ENCODE results near the gene GTPBP3. TPM values are rescaled to one million over a fixed set of nuclear protein-coding genes. Genes with fewer than 3 reads are reported as not detected.

GTPBP3 gene
- total and polyA plus RNA-seq, 5 experiments from 2014 or later = 6.6 to 55.6 (median 13.6) TPM

GRCh38 chr19:17330262-17331044 lies 6.9 kb upstream of the GTPBP3 start:
- Mint-ChIP-seq H3K27me3 (no peaks in the 10 kb centered on the region), H3K4me1 (peaks cover 11 to 44% (median 30%) of the 10 kb centered on the region in 4 donors), H3K36me3 (no peaks in the 10 kb centered on the region), H3K27ac (peak overlapping the region in 4 of 10 donors; percentile 60 to 74 (median 70)), H3K9me3 (no peaks in the 10 kb centered on the region), H3K4me3 (peak overlapping the region in 9 of 10 donors; percentile 37 to 81 (median 58))
- ATAC-seq (no peak), DNase-seq (no peak)
- POLR2A ChIA-PET = interaction anchor here (0.7 to 2.3 kb wide), 5 partner anchors 10 to 38 kb away, joined by 3 to 12 read pairs (median 3); partner anchors contain the start of genes ABHD8 and DDA1

DNA sequence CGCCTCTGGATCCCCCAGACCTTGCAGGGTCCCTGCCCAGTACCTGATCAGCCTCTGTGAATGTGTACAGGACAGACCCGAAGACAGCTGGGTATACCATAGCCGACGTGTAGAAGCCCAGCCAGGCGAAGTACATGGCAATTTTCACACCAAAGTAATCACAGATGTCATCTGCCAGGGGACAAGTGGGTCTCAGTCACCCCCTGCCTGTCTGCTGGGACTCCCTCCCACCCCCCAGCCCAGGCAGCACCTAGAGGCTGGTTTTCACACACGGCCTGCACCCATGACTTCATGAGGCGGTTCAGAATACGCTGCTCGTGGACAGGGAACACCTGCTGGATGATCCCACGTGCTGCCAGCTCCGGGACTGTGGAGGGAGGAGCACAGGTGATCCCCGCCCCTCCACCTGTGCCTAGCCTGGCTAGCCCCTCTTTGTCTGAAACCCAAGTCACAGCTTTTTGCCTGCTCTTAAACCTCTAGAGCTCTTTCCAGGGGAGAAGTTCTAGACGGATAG lies 6.3 kb upstream of the GTPBP3 start:
- ATAC-seq (no peak), DNase-seq (no peak)
- Mint-ChIP-seq H3K36me3 (no peaks in the 10 kb centered on the region), H3K4me1 (peaks cover 11 to 50% (median 32%) of the 10 kb centered on the region in 4 donors), H3K9me3 (no peaks in the 10 kb centered on the region), H3K27me3 (no peaks in the 10 kb centered on the region), H3K4me3 (peak overlapping the region in 4 of 10 donors; percentile 37 to 78 (median 68)), H3K27ac (peak overlapping the region in 2 of 10 donors; percentile 22 to 60)
- POLR2A ChIA-PET = interaction anchor here (1.3 kb wide), 1 partner anchor 37 kb away, joined by 3 read pairs; no protein-coding TSS in a partner anchor

DNA sequence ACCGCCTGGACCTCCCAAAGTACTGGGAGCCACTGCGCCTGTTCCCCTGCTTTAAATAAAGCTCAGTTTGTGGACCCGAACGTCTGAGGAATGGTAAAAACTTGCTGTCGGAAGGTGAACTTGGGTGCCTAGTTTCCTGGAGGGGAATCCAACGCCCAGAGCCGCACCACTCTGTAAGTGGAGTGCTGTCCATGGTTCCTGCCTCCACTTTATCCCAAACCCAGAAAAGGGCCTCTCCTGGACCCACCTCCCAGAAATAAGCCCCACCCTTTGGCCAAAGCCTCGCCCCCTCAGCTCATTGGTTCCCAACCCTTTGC lies 5.0 kb upstream of the GTPBP3 start:
- Mint-ChIP-seq H3K27ac (peak overlapping the region in 1 of 10 donors; percentile 37), H3K9me3 (no peaks in the 10 kb centered on the region), H3K36me3 (no peaks in the 10 kb centered on the region), H3K27me3 (no peaks in the 10 kb centered on the region), H3K4me3 (peak overlapping the region in 5 of 10 donors; percentile 10 to 70 (median 19)), H3K4me1 (peaks cover 14 to 54% (median 41%) of the 10 kb centered on the region in 4 donors)
- POLR2A ChIA-PET = interaction anchor here (1.2 to 4.6 kb wide), 3 partner anchors 11 to 27 kb away, joined by 3 to 36 read pairs (median 4); partner anchors contain the start of genes DDA1 and MRPL34
- ATAC-seq = no peak
- DNase-seq = no peak

- POLR2A ChIA-PET = interaction anchor here (0.6 to 4.6 kb wide), 10 partner anchors 8 to 107 kb away, joined by 3 to 36 read pairs (median 4); partner anchors contain the start of genes BABAM1, DDA1, MRPL34 and OCEL1
- peak overlapping the region in 8 of 10 donors; percentile 31 to 70 (median 62) for H3K4me3 Mint-ChIP-seq
Observed at GRCh38 chr19:17332677-17333581, 4.4 kb upstream of the GTPBP3 start.

DNA sequence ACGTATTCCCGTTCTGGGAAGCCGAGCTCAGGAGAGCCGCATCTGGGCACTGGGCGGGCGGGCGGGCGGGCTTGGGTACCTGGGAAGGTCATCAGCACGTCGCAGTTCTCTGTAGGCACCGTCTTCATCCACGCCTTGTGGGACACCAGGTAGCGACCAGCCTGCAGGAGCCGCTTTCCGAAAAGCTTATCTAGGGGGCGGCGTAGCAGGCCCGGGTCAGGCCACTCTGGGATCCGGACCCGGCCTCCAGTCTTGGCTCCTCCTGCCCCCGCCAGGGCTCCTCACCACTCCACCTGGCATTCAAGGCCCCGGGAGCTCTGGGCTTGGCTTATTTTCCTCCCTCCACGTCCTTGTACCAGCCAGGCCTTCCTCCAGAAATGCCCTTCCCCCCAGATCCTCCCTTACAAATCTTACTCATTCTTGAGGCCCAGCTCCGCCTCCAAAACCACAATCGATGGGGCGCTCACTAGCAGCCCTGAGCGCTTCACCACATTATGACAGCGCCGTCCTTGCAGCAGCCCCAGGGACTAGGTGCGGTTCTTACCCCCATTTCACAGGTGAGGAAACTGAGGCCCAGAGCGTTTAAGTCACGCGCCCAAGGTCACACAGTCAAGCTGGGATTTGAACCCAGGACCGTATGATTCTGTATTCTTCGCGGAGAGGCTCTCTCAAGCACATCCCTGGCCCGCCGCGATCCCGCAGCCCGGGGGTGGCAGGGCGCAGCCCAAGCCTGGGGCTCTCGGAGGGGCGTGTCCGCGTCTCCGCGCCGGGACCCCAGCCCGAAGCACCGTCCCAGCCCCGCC lies 3.5 kb upstream of the GTPBP3 start:
- POLR2A ChIA-PET = interaction anchor here (0.6 to 4.6 kb wide), 12 partner anchors 9 to 107 kb away, joined by 3 to 36 read pairs (median 4); partner anchors contain the start of genes ABHD8, BABAM1, DDA1 and MRPL34
- no peaks in the 10 kb centered on the region for H3K27me3 Mint-ChIP-seq
- H3K36me3 Mint-ChIP-seq = no peaks in the 10 kb centered on the region
- H3K4me1 Mint-ChIP-seq = peaks cover 14 to 63% (median 50%) of the 10 kb centered on the region in 4 donors
- H3K27ac Mint-ChIP-seq = peak overlapping the region in 9 of 10 donors; percentile 39 to 93 (median 77)
- H3K9me3 Mint-ChIP-seq = no peaks in the 10 kb centered on the region
- ATAC-seq (peak; percentile 9 to 10), DNase-seq (peak in 9 of 10 donors; percentile 36 to 79 (median 57))
- H3K4me3 Mint-ChIP-seq = peak overlapping the region; percentile 78 to 91 (median 87)

More at GRCh38 chr19:17332677-17333581, 4.4 kb upstream of the GTPBP3 start:
- H3K27me3 Mint-ChIP-seq = no peaks in the 10 kb centered on the region
- H3K36me3 Mint-ChIP-seq = no peaks in the 10 kb centered on the region
- peaks cover 14 to 55% (median 46%) of the 10 kb centered on the region in 4 donors for H3K4me1 Mint-ChIP-seq
- H3K27ac Mint-ChIP-seq = peak overlapping the region in 3 of 10 donors; percentile 3 to 72 (median 6)
- no peaks in the 10 kb centered on the region for H3K9me3 Mint-ChIP-seq
- DNase-seq (peak in 4 of 10 donors; percentile 24 to 40 (median 30)), ATAC-seq (no peak)

DNA sequence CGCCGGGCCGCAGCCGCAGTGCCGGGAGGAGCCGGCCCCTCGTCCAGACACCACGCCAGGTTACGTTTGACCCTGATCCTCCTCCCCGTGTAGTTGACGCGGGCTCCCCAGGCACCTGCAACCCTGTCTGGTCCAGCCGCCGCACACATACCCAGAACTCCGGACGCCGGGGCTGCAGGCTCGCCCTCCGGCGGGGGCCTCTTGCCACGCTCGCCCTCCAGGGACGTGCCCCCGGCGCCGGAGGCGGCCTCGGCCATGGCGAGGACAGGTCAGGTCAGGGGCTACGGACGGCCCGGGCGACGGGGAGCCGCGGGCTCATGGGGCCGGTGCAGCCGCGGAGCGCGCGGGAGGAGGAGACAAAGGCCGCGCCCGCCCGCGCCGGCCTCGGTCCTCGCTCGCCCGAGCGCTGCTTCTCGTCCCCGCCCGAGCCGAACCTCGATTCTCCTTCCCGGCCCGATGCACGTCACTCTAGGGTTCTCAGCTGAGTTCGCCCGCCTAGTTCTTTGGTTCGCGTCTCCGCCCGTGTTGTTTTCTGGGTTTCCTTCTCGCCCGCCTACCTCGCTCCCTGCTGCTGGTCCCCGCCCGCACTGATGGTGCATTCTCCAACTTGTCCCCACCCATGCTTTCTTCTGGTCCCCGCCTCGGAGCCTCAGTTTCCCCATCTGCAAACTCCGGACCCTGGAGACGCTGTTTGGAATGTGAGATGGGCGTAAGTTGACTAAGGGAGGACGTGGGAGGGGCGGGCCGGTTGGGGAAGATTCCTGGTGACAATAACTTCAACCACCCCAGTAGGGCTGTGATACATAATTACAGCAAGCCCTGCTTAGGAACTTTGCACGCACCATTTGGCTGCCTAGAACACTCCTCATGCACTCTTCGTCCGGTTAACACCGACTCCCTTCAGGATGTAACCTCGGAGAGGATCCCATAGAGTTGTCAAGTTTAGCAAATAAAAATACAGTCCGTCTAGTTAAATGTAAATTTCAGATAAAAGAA lies 2.6 kb upstream of the GTPBP3 start, which contains the start of gene ANO8:
Gene ANO8, minus strand, starts transcription at position 442 of the 996 bp plus-strand sequence. Its CDS starts 185 bp downstream, at position 257.
- POLR2A ChIA-PET = interaction anchor here (0.6 to 4.6 kb wide), 13 partner anchors 10 to 505 kb away, joined by 3 to 36 read pairs (median 4); partner anchors contain the start of genes ABHD8, BABAM1, DDA1 and MRPL34
- Mint-ChIP-seq H3K36me3 (peaks cover 0 to 2% (median 0%) of the 10 kb centered on the region in 3 donors), H3K4me3 (peak within 1 kb of the TSS; percentile 80 to 96 (median 90)), H3K27ac (peak within 1 kb of the TSS; percentile 76 to 96 (median 86)), H3K4me1 (peaks cover 14 to 62% (median 50%) of the 10 kb centered on the region in 4 donors), H3K9me3 (no peaks in the 10 kb centered on the region), H3K27me3 (no peaks in the 10 kb centered on the region)
- DNase-seq (peak; percentile 88 to 97 (median 95)), ATAC-seq (peak; percentile 61 to 63)

DNA sequence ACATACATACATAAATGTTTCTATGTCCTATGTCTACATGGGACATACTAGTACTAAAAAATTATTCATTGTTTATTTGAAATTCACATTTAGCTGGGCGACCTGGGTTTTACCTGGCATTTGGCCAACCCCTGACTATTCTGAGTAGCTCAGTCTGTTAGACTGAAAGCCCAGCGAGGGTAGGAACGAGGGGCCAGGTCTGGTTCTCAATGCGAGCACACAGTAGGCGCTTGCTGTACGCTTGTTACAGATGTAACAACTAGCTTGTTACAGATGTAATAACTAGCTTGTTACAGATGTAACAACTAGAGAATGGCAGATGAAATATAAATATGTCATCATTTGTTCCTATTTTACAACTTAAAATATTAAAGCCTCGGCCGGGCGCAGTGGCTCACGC lies 1.8 kb upstream of the GTPBP3 start:
- Mint-ChIP-seq H3K4me3 (peak overlapping the region; percentile 72 to 96 (median 90)), H3K36me3 (peaks cover 0 to 2% (median 0%) of the 10 kb centered on the region in 3 donors), H3K9me3 (no peaks in the 10 kb centered on the region), H3K27me3 (no peaks in the 10 kb centered on the region), H3K27ac (peak overlapping the region in 3 of 10 donors; percentile 77 to 85 (median 79)), H3K4me1 (peaks cover 12 to 59% (median 46%) of the 10 kb centered on the region in 4 donors)
- DNase-seq (no peak), ATAC-seq (no peak)
- POLR2A ChIA-PET = interaction anchor here (0.7 to 4.6 kb wide), 9 partner anchors 8 to 1088 kb away, joined by 3 to 36 read pairs (median 5); partner anchors contain the start of genes ABHD8, DDA1 and MVB12A

DNA sequence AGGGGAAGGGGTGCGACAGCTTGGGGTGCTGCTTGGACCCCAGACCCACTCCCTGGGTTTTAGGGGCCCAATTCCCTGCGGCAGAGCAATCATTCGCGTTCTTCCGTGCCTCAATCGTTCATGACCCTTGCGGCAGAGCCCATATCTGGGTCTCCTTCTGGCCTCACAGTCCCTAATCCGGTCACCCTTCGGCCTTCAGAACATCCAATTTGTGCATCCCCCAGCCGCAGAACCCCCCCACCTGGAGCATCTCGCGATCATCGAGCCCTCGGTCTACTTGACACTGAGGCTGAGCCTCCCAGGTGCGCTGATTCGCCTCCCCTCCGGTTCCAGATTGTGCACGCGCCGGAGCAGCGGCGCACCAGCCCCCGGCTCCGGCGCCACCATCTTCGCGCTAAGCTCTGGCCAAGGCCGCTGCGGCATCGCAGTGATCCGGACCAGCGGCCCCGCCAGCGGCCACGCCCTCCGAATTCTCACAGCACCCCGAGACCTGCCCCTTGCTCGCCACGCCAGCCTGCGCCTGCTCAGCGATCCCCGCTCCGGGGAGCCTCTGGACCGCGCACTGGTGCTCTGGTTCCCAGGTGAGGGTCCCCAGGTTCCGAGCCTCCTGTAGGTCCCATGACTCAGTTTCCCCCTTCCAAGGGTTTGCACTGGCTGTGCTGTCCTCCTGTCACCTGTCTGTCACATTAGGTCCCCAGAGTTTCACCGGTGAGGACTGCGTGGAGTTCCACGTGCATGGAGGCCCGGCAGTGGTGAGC lies 501 bp downstream of the GTPBP3 start:
- peak; percentile 4 to 24 for ATAC-seq
- H3K36me3 Mint-ChIP-seq = peaks cover 0 to 11% (median 0%) of the 10 kb centered on the region in 3 donors
- peak overlapping the region; percentile 88 to 96 (median 92) for H3K4me3 Mint-ChIP-seq
- DNase-seq = peak in 1 of 10 donors; percentile 28
- peaks cover 8 to 50% (median 40%) of the 10 kb centered on the region in 4 donors for H3K4me1 Mint-ChIP-seq
- POLR2A ChIA-PET = interaction anchor here (2.0 kb wide), 1 partner anchor 33 kb away, joined by 7 read pairs; the partner anchor contains the start of gene MRPL34
- H3K27ac Mint-ChIP-seq = peak overlapping the region; percentile 74 to 97 (median 94)
- H3K27me3 Mint-ChIP-seq = no peaks in the 10 kb centered on the region
- H3K9me3 Mint-ChIP-seq = no peaks in the 10 kb centered on the region

DNA sequence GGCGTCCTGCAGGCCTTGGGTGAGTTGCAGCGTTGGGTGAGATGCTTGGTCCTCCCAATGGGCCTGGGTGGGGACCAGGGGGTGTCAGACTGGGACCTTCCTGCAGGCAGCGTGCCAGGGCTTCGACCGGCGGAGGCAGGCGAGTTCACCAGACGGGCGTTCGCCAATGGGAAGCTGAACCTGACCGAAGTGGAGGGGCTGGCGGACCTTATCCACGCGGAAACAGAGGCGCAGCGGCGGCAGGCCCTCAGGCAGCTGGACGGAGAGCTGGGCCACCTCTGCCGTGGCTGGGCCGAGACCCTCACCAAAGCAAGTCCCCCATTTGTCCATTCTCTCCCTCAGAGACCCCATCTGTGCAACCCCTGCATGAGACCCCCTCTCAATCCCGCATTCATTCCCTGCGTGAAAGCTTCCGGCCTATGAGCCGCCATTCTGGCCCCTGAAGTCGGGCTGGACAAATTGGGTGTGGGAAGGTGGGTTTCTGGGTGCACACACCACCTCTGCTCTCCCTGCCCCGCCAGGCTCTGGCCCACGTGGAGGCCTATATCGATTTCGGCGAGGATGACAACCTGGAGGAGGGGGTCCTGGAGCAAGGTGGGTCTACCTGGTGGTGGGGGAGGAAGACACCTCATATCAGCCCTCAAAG lies 1.2 kb downstream of the GTPBP3 start:
- Mint-ChIP-seq H3K4me3 (peak overlapping the region; percentile 88 to 96 (median 92)), H3K27me3 (no peaks in the 10 kb centered on the region), H3K36me3 (peaks cover 0 to 11% (median 0%) of the 10 kb centered on the region in 3 donors), H3K4me1 (peaks cover 8 to 44% (median 36%) of the 10 kb centered on the region in 4 donors), H3K27ac (peak overlapping the region in 6 of 10 donors; percentile 40 to 96 (median 72)), H3K9me3 (no peaks in the 10 kb centered on the region)
- POLR2A ChIA-PET = interaction anchor here (0.9 to 2.0 kb wide), 2 partner anchors 33 to 35 kb away, joined by 3 to 7 read pairs; partner anchors contain the start of genes ABHD8 and MRPL34
- ATAC-seq (no peak), DNase-seq (no peak)

All from naive thymus-derived CD8-positive, alpha-beta T cell (primary cell).